ENCODE results near the gene MYO7A.

DNA sequence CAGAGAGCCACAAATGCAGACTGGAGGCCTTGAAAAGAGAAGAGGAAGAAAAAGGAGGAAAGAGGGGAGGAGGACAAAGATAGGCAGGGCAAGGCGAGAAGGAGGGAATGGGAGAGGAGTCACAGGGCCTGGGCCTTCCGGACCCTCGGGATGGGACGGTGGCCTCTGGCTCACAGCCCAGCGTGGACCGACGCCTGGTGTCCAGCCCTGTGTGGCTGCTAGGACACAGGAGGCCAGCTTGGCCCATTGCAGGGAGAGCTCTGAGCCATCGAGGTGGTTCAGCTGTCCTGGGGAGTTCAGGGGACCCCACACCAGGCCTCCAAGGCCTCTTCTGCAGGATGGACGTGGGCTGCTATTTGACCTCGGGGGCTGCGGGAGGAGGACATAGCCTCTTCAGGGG lies 9.4 kb downstream of the MYO7A start:
- TF ChIP-seq, protein P1, sequence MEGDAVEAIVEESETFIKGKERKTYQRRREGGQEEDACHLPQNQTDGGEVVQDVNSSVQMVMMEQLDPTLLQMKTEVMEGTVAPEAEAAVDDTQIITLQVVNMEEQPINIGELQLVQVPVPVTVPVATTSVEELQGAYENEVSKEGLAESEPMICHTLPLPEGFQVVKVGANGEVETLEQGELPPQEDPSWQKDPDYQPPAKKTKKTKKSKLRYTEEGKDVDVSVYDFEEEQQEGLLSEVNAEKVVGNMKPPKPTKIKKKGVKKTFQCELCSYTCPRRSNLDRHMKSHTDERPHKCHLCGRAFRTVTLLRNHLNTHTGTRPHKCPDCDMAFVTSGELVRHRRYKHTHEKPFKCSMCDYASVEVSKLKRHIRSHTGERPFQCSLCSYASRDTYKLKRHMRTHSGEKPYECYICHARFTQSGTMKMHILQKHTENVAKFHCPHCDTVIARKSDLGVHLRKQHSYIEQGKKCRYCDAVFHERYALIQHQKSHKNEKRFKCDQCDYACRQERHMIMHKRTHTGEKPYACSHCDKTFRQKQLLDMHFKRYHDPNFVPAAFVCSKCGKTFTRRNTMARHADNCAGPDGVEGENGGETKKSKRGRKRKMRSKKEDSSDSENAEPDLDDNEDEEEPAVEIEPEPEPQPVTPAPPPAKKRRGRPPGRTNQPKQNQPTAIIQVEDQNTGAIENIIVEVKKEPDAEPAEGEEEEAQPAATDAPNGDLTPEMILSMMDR (IDR thresholded peaks at IDR 0.05; ENCODE audit: extremely low read depth in 1 of 2, insufficient read depth in 1 of 2, low read depth in 1 of 2, low read length in 2 of 2) = no peak
- TF ChIP-seq EZH2 (IDR thresholded peaks at IDR 0.05; ENCODE audit: borderline replicate concordance, low read depth, low read length, severe bottlenecking) (no peak), POLR2AphosphoS5 (IDR thresholded peaks at IDR 0.05; ENCODE audit: insufficient read depth, low read depth, low read length) (no peak), FOS (IDR thresholded peaks at IDR 0.05; ENCODE audit: borderline replicate concordance, insufficient read depth, low read length) (no peak), POLR2A (IDR thresholded peaks at IDR 0.05; ENCODE audit: low read depth, low read length) (no peak)
- TF ChIP-seq, protein P2, sequence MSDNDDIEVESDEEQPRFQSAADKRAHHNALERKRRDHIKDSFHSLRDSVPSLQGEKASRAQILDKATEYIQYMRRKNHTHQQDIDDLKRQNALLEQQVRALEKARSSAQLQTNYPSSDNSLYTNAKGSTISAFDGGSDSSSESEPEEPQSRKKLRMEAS (IDR thresholded peaks at IDR 0.05; ENCODE audit: insufficient read depth, insufficient read length) = no peak

All from endothelial cell of umbilical vein (primary cell).